ENCODE data around the gene EPAS1. TPM values are rescaled to one million over a fixed set of nuclear protein-coding genes. Genes with fewer than 3 reads are reported as not detected.

Gene EPAS1
- total and polyA plus RNA-seq, 2 of the 13 experiments (the other 11 are each of a cell fraction or from before 2014, with no cell fraction given), result 47.1 to 182 TPM

GRCh38 chr2:46416739-46417403, 119.7 kb downstream of the EPAS1 start (continued):
- no peak for TF ChIP-seq LRRFIP1 (CRISPR knock-in tag; conservative IDR thresholded peaks at IDR 0.05)
- TF ChIP-seq MLX (CRISPR knock-in tag; IDR thresholded peaks at IDR 0.05), result peak; percentile 22; the same call in 1 of the 2 replicates
- no peak; the same call in 1 of the 2 replicates for TF ChIP-seq TFDP1 (CRISPR knock-in tag; IDR thresholded peaks at IDR 0.05; ENCODE audit: borderline replicate concordance)
- no peak for TF ChIP-seq ZBTB38 (CRISPR knock-in tag; IDR thresholded peaks at IDR 0.05)
- no peak for TF ChIP-seq SETDB1 (CRISPR knock-in tag; IDR thresholded peaks at IDR 0.05; ENCODE audit: borderline replicate concordance)
- no peak for TF ChIP-seq U2AF2 (IDR thresholded peaks at IDR 0.05; ENCODE audit: low read depth, low read length)
- TF ChIP-seq MIER3 (CRISPR knock-in tag; IDR thresholded peaks at IDR 0.05; ENCODE audit: borderline replicate concordance), result no peak
- no peak for TF ChIP-seq ZNF652 (CRISPR knock-in tag; IDR thresholded peaks at IDR 0.05; ENCODE audit: borderline replicate concordance, low read depth)
- TF ChIP-seq ZNF460 (CRISPR knock-in tag; IDR thresholded peaks at IDR 0.05; ENCODE audit: borderline replicate concordance), result no peak
- TF ChIP-seq ZBED4 (CRISPR knock-in tag; IDR thresholded peaks at IDR 0.05; ENCODE audit: borderline replicate concordance), result peak; percentile 86
- no peak for TF ChIP-seq ZNF558 (CRISPR knock-in tag; IDR thresholded peaks at IDR 0.05; ENCODE audit: borderline replicate concordance)
- peak; percentile 50; the same call in 1 of the 2 replicates for TF ChIP-seq CREM (IDR thresholded peaks at IDR 0.05)
- no peak for TF ChIP-seq CREM (CRISPR knock-in tag; IDR thresholded peaks at IDR 0.05)
- TF ChIP-seq GRHL1 (CRISPR knock-in tag; conservative IDR thresholded peaks at IDR 0.05), result no peak
- TF ChIP-seq PBX2 (CRISPR knock-in tag; IDR thresholded peaks at IDR 0.05), result no peak
- no peak for TF ChIP-seq ZNF414 (CRISPR knock-in tag; IDR thresholded peaks at IDR 0.05)
- TF ChIP-seq ZSCAN25 (CRISPR knock-in tag; IDR thresholded peaks at IDR 0.05), result no peak
